Measurements from ENCODE around the gene GYS2.
"Not testable (repeated sequence)": the region's sequence is repeated elsewhere in the genome, so short reads cannot be mapped to it uniquely, and the experiment has no call there.

Gene GYS2

DNA sequence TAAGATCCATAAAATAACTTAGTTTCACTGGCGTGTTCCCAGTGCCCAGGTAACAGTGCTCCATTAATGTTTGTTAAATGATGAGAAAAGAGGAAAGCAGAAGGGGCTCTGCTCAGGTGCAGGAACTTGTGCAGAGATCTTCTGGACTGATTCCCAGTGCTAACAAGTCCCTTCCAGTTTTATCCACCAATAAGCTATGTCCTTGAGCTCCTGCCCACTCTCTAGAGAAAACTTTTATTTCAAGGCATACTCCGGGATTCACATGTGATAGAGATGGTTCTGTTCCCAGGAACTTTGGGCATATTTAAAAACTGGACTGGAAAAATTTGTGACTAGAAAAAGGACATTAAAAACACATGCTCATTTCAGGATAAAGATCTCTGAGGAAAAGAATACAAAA lies 1.9 kb downstream of the GYS2 start:
- DNase-seq (ENCODE audit: extremely low read depth in 1 of 2, low read depth in 1 of 2) = no peak

DNA sequence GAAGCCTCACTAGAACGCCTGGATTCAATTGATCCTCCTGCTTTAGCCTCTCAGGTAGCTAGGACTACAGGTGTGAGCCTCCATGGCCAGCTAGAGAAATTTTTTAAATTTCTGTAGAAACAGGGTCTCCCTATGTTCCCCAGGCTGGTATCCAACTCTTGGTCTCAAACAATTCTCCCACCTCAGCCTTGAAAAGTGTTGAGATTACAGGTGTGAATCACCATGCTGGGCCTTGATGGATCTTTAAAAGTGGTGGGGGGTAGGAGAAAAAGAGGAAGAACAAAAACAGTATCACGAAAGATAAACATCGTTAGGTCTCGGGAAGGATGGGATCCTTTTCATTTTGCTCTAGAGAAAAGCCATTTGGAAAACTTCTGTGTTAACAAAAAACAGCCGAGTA lies 4.5 kb downstream of the GYS2 start:
- DNase-seq (ENCODE audit: extremely low read depth in 1 of 2, low read depth in 1 of 2) = no peak

DNA sequence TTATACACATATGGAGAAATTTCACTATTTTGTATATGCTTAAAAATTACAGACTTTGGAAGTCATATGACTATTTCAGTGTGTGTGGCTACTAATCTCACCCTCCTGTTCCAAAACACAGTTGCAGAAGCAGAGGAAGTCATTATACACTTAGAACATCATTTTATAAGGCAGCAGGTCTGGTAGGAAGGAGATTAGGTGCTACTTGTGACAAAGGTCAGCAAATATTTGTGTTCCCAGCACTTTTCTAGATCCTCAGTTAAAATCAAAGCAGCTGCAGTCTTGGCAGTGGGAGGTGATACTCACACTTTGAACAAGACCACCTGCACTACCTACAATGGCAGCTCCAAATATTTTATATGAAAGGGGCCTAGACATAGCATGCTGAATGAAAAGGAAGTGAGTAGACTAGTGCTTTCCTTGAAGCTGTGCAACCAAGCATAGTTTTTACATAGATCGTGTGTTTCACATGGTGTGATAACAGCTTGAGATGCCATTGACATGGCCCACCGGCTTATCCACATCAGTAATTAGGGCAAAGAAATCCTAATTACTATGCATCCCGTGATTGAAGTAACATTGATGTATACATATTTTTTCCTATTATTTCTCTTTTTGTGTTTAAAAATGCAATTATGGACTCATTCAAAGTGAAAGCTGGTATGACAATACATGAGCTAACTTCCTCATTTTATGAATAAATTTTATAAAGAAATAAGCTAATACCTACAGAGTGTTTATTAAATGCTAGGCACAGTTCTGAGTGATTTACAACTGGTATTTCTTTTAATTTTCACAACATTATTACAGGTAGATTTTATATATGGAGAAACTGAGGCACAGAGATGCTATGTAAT lies 5.3 kb downstream of the GYS2 start:
- no peak for DNase-seq (ENCODE audit: extremely low read depth in 1 of 2, low read depth in 1 of 2)

DNA sequence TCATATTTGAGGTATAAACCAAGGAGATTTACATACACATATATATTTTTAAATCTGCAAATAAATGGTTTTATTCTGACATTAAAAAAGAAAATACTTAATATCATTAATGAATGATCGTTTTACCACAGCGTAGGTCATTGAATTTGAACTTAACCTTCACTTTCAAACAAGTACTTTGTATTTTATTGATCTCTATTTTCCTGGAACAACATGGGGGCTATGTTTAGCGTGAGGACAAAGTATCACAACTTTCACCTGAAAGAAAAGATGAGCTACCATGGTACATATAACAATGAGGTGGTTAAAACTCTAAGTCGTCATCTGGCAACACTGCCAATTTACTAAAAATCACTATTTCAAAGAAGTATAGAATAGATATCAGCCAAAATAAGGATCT lies 6.0 kb downstream of the GYS2 start:
- no peak for DNase-seq (ENCODE audit: extremely low read depth in 1 of 2, low read depth in 1 of 2)

DNA sequence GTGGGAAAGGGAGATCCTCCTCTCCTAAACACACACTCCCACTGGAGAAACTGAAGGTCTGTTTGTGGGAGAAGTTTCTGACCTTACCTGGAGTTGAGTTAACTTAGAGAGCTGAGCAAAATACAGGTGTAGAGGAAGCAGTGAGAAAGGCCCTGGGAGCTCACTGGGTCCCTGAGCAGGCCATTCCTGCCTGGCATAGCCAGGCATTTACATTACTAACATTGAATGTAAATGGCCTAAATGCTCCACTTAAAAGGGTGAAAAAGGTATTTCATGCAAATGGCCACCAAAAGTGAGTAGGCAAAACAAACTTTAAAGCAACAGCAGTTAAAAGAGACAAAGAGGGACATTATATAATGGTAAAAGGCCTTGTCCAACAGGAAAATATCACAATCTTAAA lies 9.3 kb downstream of the GYS2 start:
- DNase-seq (ENCODE audit: extremely low read depth in 1 of 2, low read depth in 1 of 2) = not testable (repeated sequence)

DNA sequence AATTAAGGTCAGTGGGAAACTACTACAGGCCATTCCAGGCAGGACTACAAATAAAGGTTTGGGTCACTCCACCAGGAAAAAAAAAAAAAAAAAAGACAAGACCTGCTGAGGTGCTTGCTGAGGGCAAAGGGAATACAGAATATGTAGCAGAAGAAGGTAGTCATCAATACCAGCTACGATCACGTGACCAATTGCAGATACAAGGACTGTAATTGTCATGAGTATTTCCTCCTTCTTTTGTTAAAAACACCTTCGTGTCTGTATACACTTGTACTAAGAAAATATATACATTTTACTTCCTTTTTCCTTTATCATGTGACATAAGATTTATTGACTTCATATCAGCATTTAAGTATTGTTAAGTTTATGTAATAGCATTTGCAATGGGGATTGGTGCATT lies 19.2 kb downstream of the GYS2 start:
- DNase-seq (ENCODE audit: extremely low read depth in 1 of 2, low read depth in 1 of 2) = no peak

DNA sequence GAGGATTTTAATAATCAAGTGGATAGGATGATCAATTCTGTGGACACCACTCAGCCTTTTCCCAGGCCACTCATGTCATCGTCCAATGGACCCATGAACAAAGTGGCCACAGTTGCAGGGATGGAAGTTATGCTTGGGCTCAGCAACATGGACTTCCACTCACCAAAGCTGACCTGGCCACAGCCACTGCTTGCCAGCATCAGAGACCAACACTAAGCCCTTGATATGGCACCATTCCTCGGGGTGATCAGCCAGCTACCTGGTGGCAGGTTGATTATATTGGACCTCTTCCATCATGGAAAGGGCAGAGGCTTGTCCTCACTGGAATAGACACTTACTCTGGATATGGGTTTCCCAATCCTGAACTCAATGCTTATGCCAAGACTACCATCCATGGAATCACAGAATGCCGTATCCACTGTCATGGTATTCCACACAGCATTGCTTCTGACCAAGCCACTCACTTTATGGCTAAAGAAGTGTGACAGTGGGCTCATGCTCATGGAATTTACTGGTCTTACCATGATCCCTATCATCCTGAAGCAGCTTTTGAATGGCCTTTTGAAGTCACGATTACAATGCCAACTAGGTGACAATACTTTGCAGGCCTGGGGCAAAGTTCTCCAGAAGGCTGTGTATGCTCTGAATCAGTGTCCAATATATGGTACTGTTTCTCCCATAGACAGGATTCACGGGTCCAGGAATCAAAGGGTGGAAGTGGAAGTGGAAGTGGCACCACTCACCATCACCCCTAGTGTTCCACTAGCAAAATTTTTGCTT lies 20.1 kb downstream of the GYS2 start:
- DNase-seq (ENCODE audit: extremely low read depth in 1 of 2, low read depth in 1 of 2) = not testable (repeated sequence)

DNA sequence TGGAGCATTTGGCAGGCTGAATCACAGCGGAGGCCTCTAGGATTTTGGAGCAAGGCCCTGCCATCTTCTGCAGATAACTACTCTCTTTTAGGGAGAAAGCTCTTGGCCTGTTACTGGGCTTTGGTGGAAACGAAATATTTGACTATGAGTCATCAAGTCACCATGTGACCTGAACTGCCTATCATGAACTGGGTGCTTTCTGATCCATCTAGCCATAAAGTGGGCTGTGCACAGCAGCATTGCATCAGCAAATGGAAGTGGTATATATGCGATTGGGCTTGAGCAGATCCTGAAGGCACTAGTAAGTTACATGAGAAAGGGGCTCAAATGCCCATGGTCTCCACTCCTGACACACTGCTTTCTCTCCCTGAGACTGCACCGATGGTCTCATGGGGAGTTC lies 21.1 kb downstream of the GYS2 start:
- no peak for DNase-seq (ENCODE audit: extremely low read depth in 1 of 2, low read depth in 1 of 2)

DNA sequence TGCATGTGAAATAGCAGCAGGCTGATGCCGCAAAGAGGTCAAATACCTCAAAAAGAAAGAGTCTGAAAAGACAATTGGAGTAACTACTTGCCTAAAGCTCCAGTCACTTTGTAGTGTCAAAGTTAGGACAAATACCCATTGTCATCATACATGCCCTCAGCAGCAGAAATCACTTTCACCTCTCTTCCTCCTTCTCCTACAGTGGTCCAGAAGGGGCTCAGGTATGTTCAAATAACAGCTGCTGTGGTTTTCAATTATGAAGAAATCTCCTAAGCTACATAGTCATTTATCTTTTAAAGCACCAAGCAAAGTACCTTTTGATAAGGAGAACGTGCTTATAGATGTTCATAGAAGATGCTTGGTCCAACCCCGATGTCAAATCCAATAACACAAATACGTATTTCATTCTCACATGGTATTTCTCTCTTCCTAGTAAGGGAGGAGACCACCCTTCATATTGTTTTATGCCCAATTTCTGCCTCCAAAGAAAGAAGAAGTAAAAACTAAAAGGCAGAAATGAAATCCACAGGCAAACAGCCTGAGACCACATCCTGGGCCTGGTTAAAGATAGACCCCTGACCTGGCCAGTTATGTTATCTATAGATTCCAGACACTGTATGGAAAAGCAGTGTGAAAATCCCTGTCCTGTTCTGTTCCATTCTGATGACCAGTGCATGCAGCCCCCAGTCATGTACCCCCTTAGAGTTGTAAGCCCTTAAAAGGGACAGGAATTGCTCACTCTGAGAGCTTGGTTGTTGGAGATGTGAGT lies 23.7 kb downstream of the GYS2 start:
- no peak for DNase-seq (ENCODE audit: extremely low read depth in 1 of 2, low read depth in 1 of 2)

DNA sequence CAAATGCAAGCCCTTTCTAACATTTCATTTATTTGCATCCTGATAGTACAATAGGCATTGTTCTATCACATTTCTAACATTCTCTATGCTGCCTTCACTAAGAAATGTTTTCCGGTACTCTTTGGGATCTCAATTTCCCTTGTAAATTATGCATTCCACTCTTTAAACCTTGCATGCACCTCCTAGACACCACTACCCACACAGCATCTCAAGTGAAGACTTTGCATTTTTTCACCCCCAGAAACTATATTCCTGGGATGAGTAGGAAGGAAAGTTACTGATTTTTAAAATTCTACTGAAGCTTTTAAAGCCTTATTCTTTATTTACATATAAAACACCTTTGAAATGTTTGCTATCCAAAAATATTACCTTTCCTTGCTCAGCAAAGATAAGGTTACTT lies 27.1 kb downstream of the GYS2 start:
- no peak for DNase-seq (ENCODE audit: extremely low read depth in 1 of 2, low read depth in 1 of 2)

DNA sequence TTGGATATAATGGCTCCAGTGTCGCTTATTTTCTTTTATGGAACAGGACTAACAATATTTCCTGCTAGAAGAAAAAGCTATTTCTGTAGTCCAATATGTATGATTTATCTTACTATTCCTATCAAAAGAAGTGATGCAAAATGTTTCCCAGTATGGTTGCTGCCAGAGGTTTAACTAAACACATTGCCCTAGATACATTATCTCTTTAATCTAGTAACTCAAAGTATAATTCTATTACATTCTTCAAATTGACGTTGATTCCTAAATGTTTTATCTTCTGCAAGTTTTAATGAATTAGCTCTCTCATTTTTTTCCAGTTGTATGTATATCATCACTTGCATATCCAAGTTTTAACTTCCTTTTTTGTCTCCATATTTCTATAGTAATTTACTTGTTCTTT lies 28.2 kb downstream of the GYS2 start:
- DNase-seq (ENCODE audit: extremely low read depth in 1 of 2, low read depth in 1 of 2) = no peak

DNA sequence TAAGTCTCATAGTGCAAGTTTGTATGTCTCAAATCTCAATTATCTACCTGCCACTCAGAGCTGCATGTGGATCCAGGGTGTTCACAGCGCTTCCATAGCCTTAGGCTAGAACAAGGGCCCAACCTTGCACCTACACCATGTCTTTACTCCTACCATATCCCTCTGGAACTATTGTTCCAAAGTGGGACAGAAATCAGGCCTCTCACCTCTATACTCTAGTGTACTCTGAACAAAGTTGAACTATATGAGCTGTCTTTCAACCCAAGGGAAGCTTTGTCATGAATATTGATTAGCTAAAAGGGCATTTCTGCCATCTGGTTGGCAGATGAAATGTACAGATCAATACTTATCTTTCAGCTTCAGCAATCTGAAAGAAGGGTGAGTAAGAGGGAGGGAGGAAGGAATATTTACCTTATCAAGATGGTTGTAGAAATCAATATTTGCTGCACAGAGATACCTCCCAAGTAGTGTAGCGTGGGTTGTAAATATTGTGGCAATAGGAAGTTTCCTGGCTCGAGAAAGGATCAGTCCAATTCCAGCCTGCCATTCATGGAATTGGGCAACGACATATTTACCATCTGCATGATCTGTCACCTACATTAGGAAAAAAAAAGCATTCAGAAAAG lies 30.8 kb downstream of the GYS2 start:
- no peak for DNase-seq (ENCODE audit: extremely low read depth in 1 of 2, low read depth in 1 of 2)

DNA sequence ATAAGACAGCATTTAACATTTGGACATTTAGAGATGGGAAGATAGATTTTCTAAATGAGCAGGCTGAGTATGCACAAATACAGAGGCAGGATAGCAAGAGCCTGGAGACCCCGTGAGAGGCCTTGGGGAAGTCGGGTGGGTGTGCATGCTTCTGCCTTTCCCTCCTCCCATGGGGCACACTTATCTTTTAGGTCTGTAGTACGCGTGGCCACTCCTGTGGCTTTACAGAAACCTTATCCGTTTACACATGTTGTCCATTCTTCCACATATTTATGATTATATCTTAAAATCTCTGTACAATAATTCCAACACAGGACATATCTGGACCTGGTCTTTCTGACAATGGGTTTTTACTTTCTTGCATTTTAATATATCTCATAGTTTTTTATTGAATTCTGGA lies 33.6 kb downstream of the GYS2 start:
- no peak for DNase-seq (ENCODE audit: extremely low read depth in 1 of 2, low read depth in 1 of 2)

DNA sequence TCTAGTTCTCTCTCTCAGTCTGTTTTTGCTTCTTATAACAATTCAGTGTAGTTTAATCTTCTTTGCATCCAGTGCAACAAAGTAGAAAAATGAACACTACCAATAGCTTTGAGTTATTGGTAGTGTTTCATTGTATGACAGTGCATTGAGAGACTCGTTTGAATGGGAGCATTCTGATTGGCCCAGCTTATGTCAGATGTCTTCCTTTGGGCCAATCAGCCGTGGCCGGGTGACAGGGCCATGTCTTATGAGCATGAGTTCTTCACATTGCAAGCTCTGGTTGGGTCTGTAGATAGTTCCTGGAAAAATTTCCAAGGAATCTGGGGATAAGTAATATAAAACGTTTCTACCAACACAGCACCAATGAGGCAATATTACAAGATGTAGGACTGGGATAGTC lies 36.5 kb downstream of the GYS2 start:
- DNase-seq (ENCODE audit: extremely low read depth in 1 of 2, low read depth in 1 of 2) = no peak

DNA sequence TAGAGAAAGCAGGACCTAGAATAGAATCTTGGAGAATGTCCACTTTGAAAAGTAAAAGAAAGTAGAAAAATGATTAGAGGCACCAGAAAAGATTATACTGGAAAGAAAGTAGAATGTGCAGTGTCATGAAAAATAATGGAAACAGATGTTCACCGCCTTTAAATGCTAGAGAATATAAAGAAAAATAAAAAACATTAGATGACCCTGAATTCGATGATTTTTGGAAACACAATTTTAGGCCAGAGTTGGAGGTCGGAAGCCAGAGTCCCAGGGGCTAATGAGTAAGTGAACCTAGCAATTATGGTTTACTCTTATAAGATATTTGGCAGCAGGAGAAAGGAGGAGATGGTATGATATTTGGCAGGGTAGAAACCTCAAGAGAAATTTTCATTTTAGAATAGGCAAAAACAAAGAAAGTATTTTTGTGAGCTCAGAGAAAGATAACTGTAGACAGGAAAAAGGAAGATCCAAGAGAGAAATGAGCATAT lies 37.7 kb downstream of the GYS2 start:
- no peak for DNase-seq (ENCODE audit: extremely low read depth in 1 of 2, low read depth in 1 of 2)

DNA sequence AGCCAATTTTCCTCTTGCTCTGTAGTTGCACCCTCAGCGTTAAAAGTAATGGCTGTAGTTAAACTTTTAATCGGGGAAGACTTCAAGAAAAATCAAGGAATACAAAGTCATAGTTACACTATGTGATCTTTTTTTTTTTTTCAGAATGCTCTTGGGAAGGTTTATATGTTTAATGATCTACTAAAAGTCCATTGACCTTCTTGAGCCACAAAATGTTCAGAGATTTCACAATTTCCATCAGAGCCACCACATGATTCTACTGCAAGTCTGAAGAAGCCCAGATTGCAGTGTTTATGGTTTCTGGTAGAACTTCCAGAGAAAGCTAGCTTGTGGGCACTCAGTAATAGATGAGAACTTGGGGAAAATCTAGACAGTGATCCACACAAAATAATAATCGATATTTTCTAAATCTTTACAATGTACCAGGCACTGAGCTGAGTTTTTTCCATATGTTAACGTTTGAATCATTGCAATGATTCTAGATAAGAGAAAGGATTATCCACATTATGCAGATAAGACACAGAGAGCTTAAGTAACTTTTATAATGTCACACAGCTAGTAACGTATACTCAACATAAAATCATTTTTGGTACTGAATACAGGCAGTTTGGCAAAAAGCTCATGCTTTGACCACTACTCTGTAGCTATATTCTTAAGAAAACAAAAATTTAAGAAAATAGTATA lies 38.3 kb downstream of the GYS2 start:
- no peak for DNase-seq (ENCODE audit: extremely low read depth in 1 of 2, low read depth in 1 of 2)

DNA sequence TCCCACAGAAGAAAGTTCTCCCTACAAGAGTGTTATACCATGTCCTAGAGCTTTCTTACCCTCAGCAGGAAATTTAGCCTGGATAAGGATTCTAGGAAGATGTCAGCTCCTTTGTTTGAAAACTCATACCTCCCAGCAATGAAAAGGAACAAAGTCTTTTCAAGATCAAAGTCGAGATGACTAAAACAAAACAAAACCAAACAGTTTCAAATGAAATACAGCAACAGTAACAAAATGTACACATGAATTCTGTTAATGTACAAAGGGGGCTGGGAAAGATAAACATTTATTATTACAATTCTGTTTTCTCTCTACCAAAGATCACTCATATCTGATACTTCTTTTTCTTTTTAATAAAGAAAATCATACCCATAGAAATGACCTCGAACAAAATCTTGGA lies 41.8 kb downstream of the GYS2 start:
- DNase-seq (ENCODE audit: extremely low read depth in 1 of 2, low read depth in 1 of 2) = no peak

DNA sequence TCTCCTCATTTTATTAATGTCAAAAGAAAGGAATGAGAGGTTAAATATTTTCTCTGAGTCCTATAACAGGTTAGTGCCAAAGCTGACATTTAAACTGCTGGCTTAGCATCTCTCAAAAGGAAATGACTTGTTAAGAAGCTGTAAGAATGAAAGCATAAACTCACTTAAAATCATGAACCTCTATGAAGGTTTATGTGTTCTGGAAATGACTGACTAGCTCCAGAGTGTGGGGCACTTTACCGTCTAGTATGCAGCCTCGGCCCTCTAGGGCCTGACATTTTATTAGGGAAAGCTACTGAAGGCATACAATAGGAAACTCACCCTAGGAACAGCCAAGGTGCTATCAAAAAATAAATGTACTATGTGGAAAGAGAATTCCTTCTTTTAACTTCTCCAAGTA lies 43.5 kb downstream of the GYS2 start:
- DNase-seq (ENCODE audit: extremely low read depth in 1 of 2, low read depth in 1 of 2) = no peak

DNA sequence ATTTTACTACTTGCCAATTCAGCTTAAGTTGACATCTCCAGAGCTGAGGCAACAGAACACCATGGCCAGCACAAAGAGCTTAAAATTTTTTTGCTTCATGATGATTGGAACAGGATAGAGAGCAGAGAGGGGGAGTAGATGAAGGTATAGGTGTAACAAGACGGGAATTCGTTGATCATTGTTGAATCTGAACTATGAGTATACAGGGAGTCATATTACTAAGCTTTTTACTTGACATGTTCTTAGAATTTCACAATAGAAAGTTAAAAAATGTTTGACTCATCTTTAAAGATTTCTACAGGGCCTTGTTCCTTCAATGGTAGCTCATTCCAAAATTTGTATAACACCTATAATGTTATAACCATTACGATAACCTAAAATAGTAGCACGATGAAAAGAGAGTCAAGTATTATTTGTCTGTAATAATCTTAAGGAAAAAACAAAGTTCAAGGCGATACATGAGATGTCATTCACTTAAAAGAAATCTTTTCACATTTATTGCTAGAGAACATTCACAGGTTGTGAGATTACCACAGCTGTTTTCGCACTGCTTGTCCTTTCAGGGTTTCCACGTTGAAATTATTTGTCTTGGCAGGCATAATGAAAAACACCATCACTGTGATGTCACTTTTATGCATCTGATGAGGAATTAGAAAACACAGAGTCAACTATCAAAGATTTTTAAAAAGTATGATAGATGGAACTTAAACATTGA lies 44.6 kb downstream of the GYS2 start:
- DNase-seq (ENCODE audit: extremely low read depth in 1 of 2, low read depth in 1 of 2) = no peak

Data from stimulated activated CD8-positive, alpha-beta memory T cell treated with anti-CD3 and anti-CD28 coated beads, Interleukin-7, amount 100 ng/mL, for 48 hours (primary cell).